ENCODE data around the gene EFCAB9. TPM values are rescaled to one million over a fixed set of nuclear protein-coding genes. Genes with fewer than 3 reads are reported as not detected.
"Not testable (repeated sequence)": the region's sequence is repeated elsewhere in the genome, so short reads cannot be mapped to it uniquely, and the experiment has no call there.

Gene EFCAB9
- total and polyA plus RNA-seq, 5 donors from 2014 or later, result not detected

- peak overlapping the region in 2 of 3 donors; percentile 46 to 91 for H3K27ac Mint-ChIP-seq
Measured at GRCh38 chr5:172189693-172190296, 4.2 kb upstream of the EFCAB9 start.

GRCh38 chr5:172194985-172195774 is 1.2 kb downstream of the EFCAB9 start:
- Mint-ChIP-seq H3K27me3 (peaks cover 14% of the 10 kb centered on the region), H3K36me3 (peaks cover 3% of the 10 kb centered on the region), H3K9me3 (no peaks in the 10 kb centered on the region), H3K4me3 (no peak overlapping the region), H3K27ac (no peak overlapping the region), H3K4me1 (peaks cover 0 to 6% (median 0%) of the 10 kb centered on the region in 4 donors)
- Histone ChIP-seq H3K4me3 (ENCODE audit: low read depth, low read length) (no peak overlapping the region), H3K9me3 (ENCODE audit: control insufficient read depth in 2 of 2, low read length in 2 of 2) (no peaks in the 10 kb centered on the region), H3K36me3 (ENCODE audit: control insufficient read depth, insufficient read depth, low read length) (no peaks in the 10 kb centered on the region), H3K4me1 (ENCODE audit: control insufficient read depth, insufficient read depth, low read length, poor library complexity, severe bottlenecking) (no peaks in the 10 kb centered on the region), H3K27me3 (ENCODE audit: control insufficient read depth, insufficient read depth, low read length) (no peaks in the 10 kb centered on the region), H3K27ac (ENCODE audit: insufficient read depth, low read length, poor library complexity, severe bottlenecking) (no peak overlapping the region)
- DNase-seq (no peak), ATAC-seq (ENCODE audit: low read depth in 2 of 2) (no peak)

More at GRCh38 chr5:172189693-172190296, 4.2 kb upstream of the EFCAB9 start:
- H3K36me3 ChIP-seq (ENCODE audit: control insufficient read depth, insufficient read depth, low read length), result no peaks in the 10 kb centered on the region
- no peak overlapping the region for H3K4me3 ChIP-seq (ENCODE audit: low read depth, low read length)
- Mint-ChIP-seq H3K4me3 (peak overlapping the region in 2 of 4 donors; percentile 10 to 98), H3K4me1 (peaks cover 0 to 18% (median 9%) of the 10 kb centered on the region in 4 donors), H3K36me3 (peaks cover 5% of the 10 kb centered on the region), H3K9me3 (peaks cover 0 to 2% (median 0%) of the 10 kb centered on the region in 7 donors), H3K27me3 (no peaks in the 10 kb centered on the region)
- ATAC-seq (ENCODE audit: low read depth in 2 of 2) (no peak), DNase-seq (no peak)
- H3K27me3 ChIP-seq (ENCODE audit: control insufficient read depth, insufficient read depth, low read length), result no peaks in the 10 kb centered on the region
- peaks cover 23% of the 10 kb centered on the region for H3K4me1 ChIP-seq (ENCODE audit: control insufficient read depth, insufficient read depth, low read length, poor library complexity, severe bottlenecking)
- H3K27ac ChIP-seq (ENCODE audit: insufficient read depth, low read length, poor library complexity, severe bottlenecking), result no peak overlapping the region
- no peaks in the 10 kb centered on the region for H3K9me3 ChIP-seq (ENCODE audit: control insufficient read depth in 2 of 2, low read length in 2 of 2)

- not testable (repeated sequence) for H3K27ac Mint-ChIP-seq; H3K27me3 ChIP-seq (ENCODE audit: control insufficient read depth, insufficient read depth, low read length); H3K27ac ChIP-seq (ENCODE audit: insufficient read depth, low read length, poor library complexity, severe bottlenecking); H3K9me3 Mint-ChIP-seq; H3K4me1 ChIP-seq (ENCODE audit: control insufficient read depth, insufficient read depth, low read length, poor library complexity, severe bottlenecking); ATAC-seq (ENCODE audit: low read depth in 2 of 2); H3K36me3 ChIP-seq (ENCODE audit: control insufficient read depth, insufficient read depth, low read length); H3K36me3 Mint-ChIP-seq; H3K9me3 ChIP-seq (ENCODE audit: control insufficient read depth in 2 of 2, low read length in 2 of 2); H3K4me3 ChIP-seq (ENCODE audit: low read depth, low read length); H3K4me1 Mint-ChIP-seq; H3K4me3 Mint-ChIP-seq; DNase-seq
- peaks cover 14% of the 10 kb centered on the region for H3K27me3 Mint-ChIP-seq
Measured at GRCh38 chr5:172197775-172198174, 3.8 kb downstream of the EFCAB9 start.

- Histone ChIP-seq H3K9me3 (ENCODE audit: control insufficient read depth in 2 of 2, low read length in 2 of 2) (no peaks in the 10 kb centered on the region), H3K4me1 (ENCODE audit: control insufficient read depth, insufficient read depth, low read length, poor library complexity, severe bottlenecking) (no peaks in the 10 kb centered on the region), H3K36me3 (ENCODE audit: control insufficient read depth, insufficient read depth, low read length) (no peaks in the 10 kb centered on the region), H3K4me3 (ENCODE audit: low read depth, low read length) (no peak overlapping the region), H3K27ac (ENCODE audit: insufficient read depth, low read length, poor library complexity, severe bottlenecking) (no peak overlapping the region), H3K27me3 (ENCODE audit: control insufficient read depth, insufficient read depth, low read length) (no peaks in the 10 kb centered on the region)
- Mint-ChIP-seq H3K4me3 (no peak overlapping the region), H3K9me3 (no peaks in the 10 kb centered on the region), H3K27me3 (peaks cover 14% of the 10 kb centered on the region), H3K27ac (no peak overlapping the region), H3K4me1 (no peaks in the 10 kb centered on the region), H3K36me3 (peaks cover 3% of the 10 kb centered on the region)
- DNase-seq (no peak), ATAC-seq (ENCODE audit: low read depth in 2 of 2) (no peak)
Measured at GRCh38 chr5:172199446-172199845, 5.5 kb downstream of the EFCAB9 start.

GRCh38 chr5:172200476-172200875 is 6.5 kb downstream of the EFCAB9 start:
- H3K27me3 Mint-ChIP-seq, result peaks cover 11% of the 10 kb centered on the region

GRCh38 chr5:172205984-172206383 is 12.0 kb downstream of the EFCAB9 start:
- DNase-seq; H3K27me3 Mint-ChIP-seq; H3K9me3 ChIP-seq (ENCODE audit: control insufficient read depth in 2 of 2, low read length in 2 of 2); H3K27ac Mint-ChIP-seq; H3K4me3 ChIP-seq (ENCODE audit: low read depth, low read length); H3K27ac ChIP-seq (ENCODE audit: insufficient read depth, low read length, poor library complexity, severe bottlenecking); H3K36me3 ChIP-seq (ENCODE audit: control insufficient read depth, insufficient read depth, low read length); H3K27me3 ChIP-seq (ENCODE audit: control insufficient read depth, insufficient read depth, low read length); H3K4me3 Mint-ChIP-seq; H3K4me1 Mint-ChIP-seq; H3K4me1 ChIP-seq (ENCODE audit: control insufficient read depth, insufficient read depth, low read length, poor library complexity, severe bottlenecking); ATAC-seq (ENCODE audit: low read depth in 2 of 2); H3K36me3 Mint-ChIP-seq; H3K9me3 Mint-ChIP-seq: not testable (repeated sequence)

More at GRCh38 chr5:172200476-172200875, 6.5 kb downstream of the EFCAB9 start:
- Mint-ChIP-seq H3K27ac (no peak overlapping the region), H3K36me3 (peaks cover 3% of the 10 kb centered on the region), H3K4me1 (no peaks in the 10 kb centered on the region), H3K4me3 (no peak overlapping the region), H3K9me3 (no peaks in the 10 kb centered on the region)
- no peaks in the 10 kb centered on the region for H3K27me3 ChIP-seq (ENCODE audit: control insufficient read depth, insufficient read depth, low read length)
- no peaks in the 10 kb centered on the region for H3K36me3 ChIP-seq (ENCODE audit: control insufficient read depth, insufficient read depth, low read length)
- H3K27ac ChIP-seq (ENCODE audit: insufficient read depth, low read length, poor library complexity, severe bottlenecking), result no peak overlapping the region
- H3K4me1 ChIP-seq (ENCODE audit: control insufficient read depth, insufficient read depth, low read length, poor library complexity, severe bottlenecking), result no peaks in the 10 kb centered on the region
- no peak overlapping the region for H3K4me3 ChIP-seq (ENCODE audit: low read depth, low read length)
- ATAC-seq (ENCODE audit: low read depth in 2 of 2) (no peak), DNase-seq (no peak)
- H3K9me3 ChIP-seq (ENCODE audit: control insufficient read depth in 2 of 2, low read length in 2 of 2), result no peaks in the 10 kb centered on the region

- Histone ChIP-seq H3K27ac (ENCODE audit: insufficient read depth, low read length, poor library complexity, severe bottlenecking) (no peak overlapping the region), H3K27me3 (ENCODE audit: control insufficient read depth, insufficient read depth, low read length) (no peaks in the 10 kb centered on the region), H3K36me3 (ENCODE audit: control insufficient read depth, insufficient read depth, low read length) (peaks cover 11% of the 10 kb centered on the region), H3K4me3 (ENCODE audit: low read depth, low read length) (no peak overlapping the region), H3K9me3 (ENCODE audit: control insufficient read depth in 2 of 2, low read length in 2 of 2) (no peaks in the 10 kb centered on the region), H3K4me1 (ENCODE audit: control insufficient read depth, insufficient read depth, low read length, poor library complexity, severe bottlenecking) (no peaks in the 10 kb centered on the region)
- Mint-ChIP-seq H3K36me3 (peaks cover 3% of the 10 kb centered on the region), H3K4me1 (no peaks in the 10 kb centered on the region), H3K9me3 (no peaks in the 10 kb centered on the region), H3K27me3 (no peaks in the 10 kb centered on the region), H3K27ac (no peak overlapping the region), H3K4me3 (no peak overlapping the region)
- no peak for DNase-seq
- no peak for ATAC-seq (ENCODE audit: low read depth in 2 of 2)
Measured at GRCh38 chr5:172207511-172207910, 13.5 kb downstream of the EFCAB9 start.

- Histone ChIP-seq H3K4me1 (ENCODE audit: control insufficient read depth, insufficient read depth, low read length, poor library complexity, severe bottlenecking) (no peaks in the 10 kb centered on the region), H3K27ac (ENCODE audit: insufficient read depth, low read length, poor library complexity, severe bottlenecking) (no peak overlapping the region), H3K27me3 (ENCODE audit: control insufficient read depth, insufficient read depth, low read length) (no peaks in the 10 kb centered on the region), H3K4me3 (ENCODE audit: low read depth, low read length) (no peak overlapping the region), H3K36me3 (ENCODE audit: control insufficient read depth, insufficient read depth, low read length) (peaks cover 11% of the 10 kb centered on the region), H3K9me3 (ENCODE audit: control insufficient read depth in 2 of 2, low read length in 2 of 2) (no peaks in the 10 kb centered on the region)
- Mint-ChIP-seq H3K36me3 (peaks cover 9% of the 10 kb centered on the region), H3K4me3 (no peak overlapping the region), H3K27me3 (no peaks in the 10 kb centered on the region), H3K9me3 (no peaks in the 10 kb centered on the region), H3K27ac (no peak overlapping the region), H3K4me1 (peaks cover 0 to 2% (median 0%) of the 10 kb centered on the region in 4 donors)
- DNase-seq (no peak), ATAC-seq (ENCODE audit: low read depth in 2 of 2) (no peak)
Measured at GRCh38 chr5:172209714-172210113, 15.7 kb downstream of the EFCAB9 start.
